Measurements from ENCODE around the gene SMYD3. TPM values are rescaled to one million over a fixed set of nuclear protein-coding genes. Genes with fewer than 3 reads are reported as not detected.
A peak's percentile ranks its signal among the peaks of the same experiment; 100 is the strongest.

The SMYD3 gene
- total and polyA plus RNA-seq, 10 of the 15 experiments (the other 5 are each of a cell fraction or from before 2014, with no cell fraction given) = 18.3 to 54.0 (median 24.8) TPM

GRCh38 chr1:246450611-246451251, 56.3 kb downstream of the SMYD3 start:
- ATAC-seq (peak; percentile 85), FAIRE-seq (no peak), DNase-seq (ENCODE audit: low read depth, low spot score) (no peak)
- Histone ChIP-seq H3K27me3 (replicated peaks in 1 of 2; ENCODE audit: control insufficient read depth in 2 of 2, insufficient read depth in 2 of 2, low read length in 1 of 2) (no peaks in the 10 kb centered on the region), H3K36me3 (ENCODE audit: control insufficient read depth in 2 of 2, insufficient read depth in 2 of 2, low read length in 1 of 2) (no peaks in the 10 kb centered on the region), H3K9ac (ENCODE audit: control insufficient read depth, insufficient read depth, low read length) (no peak overlapping the region), H3K9me3 (replicated peaks; ENCODE audit: control insufficient read depth, insufficient read depth, low read length) (no peaks in the 10 kb centered on the region), H3K79me2 (ENCODE audit: control insufficient read depth, insufficient read depth, low read length) (no peaks in the 10 kb centered on the region), H3K4me2 (ENCODE audit: control insufficient read depth, insufficient read depth) (no peak overlapping the region), H4K20me1 (ENCODE audit: control insufficient read depth, insufficient read depth) (no peaks in the 10 kb centered on the region), H2AFZ (ENCODE audit: control insufficient read depth, low read depth, low read length) (no peak overlapping the region), H3K27ac (ENCODE audit: control insufficient read depth, insufficient read depth) (no peak overlapping the region), H3K4me3 (no peak overlapping the region), H3K4me1 (ENCODE audit: control insufficient read depth, insufficient read depth, low read length) (no peaks in the 10 kb centered on the region)
- CTCF ChIA-PET = interaction anchor here (0.6 to 4.2 kb wide), 19 partner anchors 9 to 743 kb away, joined by 3 to 31 read pairs (median 4); no protein-coding TSS in a partner anchor
- in situ Hi-C loops (cut with MboI) = loop anchor here (5.0 kb wide), 2 partner anchors 438 to 1293 kb away; no protein-coding TSS in a partner anchor
- WGBS (ENCODE audit: insufficient coverage, insufficient replicate concordance, low lambda C conversion rate, missing lambda C conversion rate) = 35% methylated on average over 6 of the region's 6 CpGs
- POLR2A ChIA-PET = no interaction called here
- BruUV-seq (replicated peaks) = no TSS peak
- RAD21 ChIA-PET (ENCODE audit: unreplicated experiment) = interaction anchor here (0.7 to 1.2 kb wide), 6 partner anchors 9 to 1295 kb away, joined by 3 to 7 read pairs (median 4); no protein-coding TSS in a partner anchor
- SMC1A ChIA-PET (ENCODE audit: uncharacterized antibody, unreplicated experiment) = interaction anchor here (0.7 to 1.8 kb wide), 10 partner anchors 10 to 1297 kb away, joined by 3 to 7 read pairs (median 3); no protein-coding TSS in a partner anchor
- intact Hi-C loops (cut with micrococcal nuclease; ENCODE audit: unreplicated experiment) = loop anchor here (1.0 to 10.0 kb wide), 5 partner anchors 168 to 1294 kb away; no protein-coding TSS in a partner anchor
- TF ChIP-seq GABPA (IDR thresholded peaks at IDR 0.05; ENCODE audit: low read depth) (no peak), ESRRA (IDR thresholded peaks at IDR 0.05; ENCODE audit: low read length) (no peak), FOS (IDR thresholded peaks at IDR 0.05; ENCODE audit: borderline replicate concordance, extremely low read depth, insufficient read length) (no peak), GATAD2B (conservative IDR thresholded peaks at IDR 0.05; ENCODE audit: low read depth) (no peak), BMI1 (IDR thresholded peaks at IDR 0.05; ENCODE audit: borderline replicate concordance) (no peak), MYC (IDR thresholded peaks at IDR 0.05; ENCODE audit: insufficient read depth, insufficient read length, insufficient replicate concordance, low read length, severe bottlenecking) (no peak), RAD21 (IDR thresholded peaks at IDR 0.05; ENCODE audit: insufficient read depth, low read depth, low read length) (peak; percentile 90), NR2F1 (conservative IDR thresholded peaks at IDR 0.05) (no peak), DPF2 (IDR thresholded peaks at IDR 0.05) (no peak), SMAD1 (IDR thresholded peaks at IDR 0.05; ENCODE audit: low read depth, partially characterized antibody) (no peak), BCL11A (IDR thresholded peaks at IDR 0.05; ENCODE audit: low read depth, low read length) (no peak), SMC3 (IDR thresholded peaks at IDR 0.05; ENCODE audit: borderline replicate concordance, low read length) (peak; percentile 77), ZNF384 (IDR thresholded peaks at IDR 0.05; ENCODE audit: borderline replicate concordance, low read depth, low read length) (no peak), NFXL1 (IDR thresholded peaks at IDR 0.05; ENCODE audit: borderline replicate concordance) (no peak), RUNX3 (IDR thresholded peaks at IDR 0.05; ENCODE audit: low read length) (peak; percentile 75), IKZF1 (conservative IDR thresholded peaks at IDR 0.05) (no peak), ELK1 (IDR thresholded peaks at IDR 0.05; ENCODE audit: low read depth, low read length) (no peak), YBX1 (IDR thresholded peaks at IDR 0.05) (no peak), PAX8 (IDR thresholded peaks at IDR 0.05) (no peak)
- TF ChIP-seq, protein P1, sequence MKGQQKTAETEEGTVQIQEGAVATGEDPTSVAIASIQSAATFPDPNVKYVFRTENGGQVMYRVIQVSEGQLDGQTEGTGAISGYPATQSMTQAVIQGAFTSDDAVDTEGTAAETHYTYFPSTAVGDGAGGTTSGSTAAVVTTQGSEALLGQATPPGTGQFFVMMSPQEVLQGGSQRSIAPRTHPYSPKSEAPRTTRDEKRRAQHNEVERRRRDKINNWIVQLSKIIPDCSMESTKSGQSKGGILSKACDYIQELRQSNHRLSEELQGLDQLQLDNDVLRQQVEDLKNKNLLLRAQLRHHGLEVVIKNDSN (IDR thresholded peaks at IDR 0.05; ENCODE audit: borderline replicate concordance, extremely low read length, insufficient read depth, low read depth, low read length) = no peak
- TF ChIP-seq, protein P2, sequence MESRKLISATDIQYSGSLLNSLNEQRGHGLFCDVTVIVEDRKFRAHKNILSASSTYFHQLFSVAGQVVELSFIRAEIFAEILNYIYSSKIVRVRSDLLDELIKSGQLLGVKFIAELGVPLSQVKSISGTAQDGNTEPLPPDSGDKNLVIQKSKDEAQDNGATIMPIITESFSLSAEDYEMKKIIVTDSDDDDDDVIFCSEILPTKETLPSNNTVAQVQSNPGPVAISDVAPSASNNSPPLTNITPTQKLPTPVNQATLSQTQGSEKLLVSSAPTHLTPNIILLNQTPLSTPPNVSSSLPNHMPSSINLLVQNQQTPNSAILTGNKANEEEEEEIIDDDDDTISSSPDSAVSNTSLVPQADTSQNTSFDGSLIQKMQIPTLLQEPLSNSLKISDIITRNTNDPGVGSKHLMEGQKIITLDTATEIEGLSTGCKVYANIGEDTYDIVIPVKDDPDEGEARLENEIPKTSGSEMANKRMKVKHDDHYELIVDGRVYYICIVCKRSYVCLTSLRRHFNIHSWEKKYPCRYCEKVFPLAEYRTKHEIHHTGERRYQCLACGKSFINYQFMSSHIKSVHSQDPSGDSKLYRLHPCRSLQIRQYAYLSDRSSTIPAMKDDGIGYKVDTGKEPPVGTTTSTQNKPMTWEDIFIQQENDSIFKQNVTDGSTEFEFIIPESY (IDR thresholded peaks at IDR 0.05) = no peak
